ENCODE data around the gene CUX1.
"Not testable (repeated sequence)": the region's sequence is repeated elsewhere in the genome, so short reads cannot be mapped to it uniquely, and the experiment has no call there.

CUX1 gene

GRCh38 chr7:101817471-101818286 is at the start of gene CUX1:
Gene CUX1, plus strand, starts transcription at chr7:101817626. Its CDS starts 14 bp downstream, at chr7:101817640.
- peak in 1 of 2 donors; percentile 15 for DNase-seq (ENCODE audit: low read depth in 2 of 2)

- no peak for DNase-seq (ENCODE audit: low read depth in 2 of 2)
These were observed 49.1 kb upstream of the CUX1 start for GRCh38 chr7:101768280-101768679.

- DNase-seq (ENCODE audit: low read depth in 2 of 2): no peak
These were observed 47.0 kb upstream of the CUX1 start for GRCh38 chr7:101770466-101770865.

- DNase-seq (ENCODE audit: low read depth in 2 of 2): no peak
These were observed 44.8 kb upstream of the CUX1 start for GRCh38 chr7:101772508-101773211.

- DNase-seq (ENCODE audit: low read depth in 2 of 2): no peak
These were observed 42.2 kb upstream of the CUX1 start for GRCh38 chr7:101775181-101775580.

GRCh38 chr7:101778026-101778580 is 39.3 kb upstream of the CUX1 start:
- DNase-seq (ENCODE audit: low read depth in 2 of 2): no peak

GRCh38 chr7:101779267-101779666 is 38.2 kb upstream of the CUX1 start:
- DNase-seq (ENCODE audit: low read depth in 2 of 2): no peak

GRCh38 chr7:101780281-101780680 is 37.1 kb upstream of the CUX1 start:
- DNase-seq (ENCODE audit: low read depth in 2 of 2): no peak

- DNase-seq (ENCODE audit: low read depth in 2 of 2): no peak
These were observed 36.0 kb upstream of the CUX1 start for GRCh38 chr7:101781439-101781838.

- DNase-seq (ENCODE audit: low read depth in 2 of 2): no peak
These were observed 35.0 kb upstream of the CUX1 start for GRCh38 chr7:101782476-101782875.

GRCh38 chr7:101782896-101783295 is 34.5 kb upstream of the CUX1 start:
- DNase-seq (ENCODE audit: low read depth in 2 of 2): no peak

- DNase-seq (ENCODE audit: low read depth in 2 of 2): no peak
These were observed 33.8 kb upstream of the CUX1 start for GRCh38 chr7:101783381-101784181.

GRCh38 chr7:101784292-101785127 is 32.9 kb upstream of the CUX1 start:
- no peak for DNase-seq (ENCODE audit: low read depth in 2 of 2)

GRCh38 chr7:101787864-101788263 is 29.6 kb upstream of the CUX1 start:
- DNase-seq (ENCODE audit: low read depth in 2 of 2): no peak

- no peak for DNase-seq (ENCODE audit: low read depth in 2 of 2)
These were observed 28.9 kb upstream of the CUX1 start for GRCh38 chr7:101788517-101788916.

- no peak for DNase-seq (ENCODE audit: low read depth in 2 of 2)
These were observed 26.7 kb upstream of the CUX1 start for GRCh38 chr7:101790566-101791293.

GRCh38 chr7:101792051-101792681 is 25.3 kb upstream of the CUX1 start:
- no peak for DNase-seq (ENCODE audit: low read depth in 2 of 2)

GRCh38 chr7:101792682-101793071 is 24.7 kb upstream of the CUX1 start:
- not testable (repeated sequence) for DNase-seq (ENCODE audit: low read depth in 2 of 2)

GRCh38 chr7:101795461-101795860 is 22.0 kb upstream of the CUX1 start:
- DNase-seq (ENCODE audit: low read depth in 2 of 2): no peak

- not testable (repeated sequence) for DNase-seq (ENCODE audit: low read depth in 2 of 2)
These were observed 19.3 kb upstream of the CUX1 start for GRCh38 chr7:101798173-101798572.

Measured in stimulated activated CD8-positive, alpha-beta memory T cell treated with anti-CD3 and anti-CD28 coated beads, Interleukin-7, amount 100 ng/mL, for 4 hours (primary cell).